HepG2 (cell line): ENCODE results near the gene PTPN18. TPM values are rescaled to one million over a fixed set of nuclear protein-coding genes. Genes with fewer than 3 reads are reported as not detected.

Experiments used
- CERS6 ChIP-seq: sonication (generic); formaldehyde crosslinking; IDR thresholded peaks from 2 replicates; pipeline ENCODE4 v1.5.0; 2020; ENCODE audit warnings: missing genetic modification reagents
- DPF2 ChIP-seq: sonication (generic); formaldehyde crosslinking; IDR thresholded peaks from 2 replicates; pipeline ENCODE4 v1.4.0; 2020; ENCODE audit warnings: mild to moderate bottlenecking, low read depth, missing genetic modification reagents, borderline replicate concordance
- ELF1 ChIP-seq: sonication (generic); formaldehyde crosslinking; IDR thresholded peaks from 2 replicates; pipeline ENCODE4 v1.4.0; 2020; ENCODE audit warnings: missing genetic modification reagents
- ELK4 ChIP-seq: sonication (generic); formaldehyde crosslinking; IDR thresholded peaks from 2 replicates; pipeline ENCODE4 v1.9.0; 2021; ENCODE audit warnings: missing genetic modification reagents, borderline replicate concordance
- JUND ChIP-seq: sonication (generic); formaldehyde crosslinking; IDR thresholded peaks from 2 replicates; pipeline ENCODE4 v1.8.0; 2022; ENCODE audit warnings: mild to moderate bottlenecking, missing genetic modification reagents
- KLF6 ChIP-seq: IDR thresholded peaks from 2 replicates; pipeline ENCODE4 v1.8.0; 2016; ENCODE audit warnings: missing biosample characterization, missing genetic modification reagents
- MEIS2 ChIP-seq: sonication (generic); formaldehyde crosslinking; IDR thresholded peaks from 2 replicates; pipeline ENCODE4 v1.9.0; 2021; ENCODE audit warnings: mild to moderate bottlenecking, missing genetic modification reagents
- NONO ChIP-seq, 2 experiments: fragments of 450-650 bp in 1 of 2; sonication (generic) in 1 of 2; formaldehyde crosslinking in 1 of 2; IDR thresholded peaks in 1 of 2; conservative IDR thresholded peaks in 1 of 2; 2 replicates each; pipeline versions ENCODE4 v1.6.1 to v1.8.0; 2017 to 2022; ENCODE audit warnings: mild to moderate bottlenecking in 1 of 2, missing genetic modification reagents in 1 of 2, moderate library complexity in 1 of 2
- ONECUT2 ChIP-seq: sonication (generic); formaldehyde crosslinking; IDR thresholded peaks from 2 replicates; pipeline ENCODE4 v1.4.0; 2020; ENCODE audit warnings: missing genetic modification reagents
- PHF8 ChIP-seq: sonication (generic); formaldehyde crosslinking; IDR thresholded peaks from 2 replicates; pipeline ENCODE4 v1.5.0; 2020; ENCODE audit warnings: missing genetic modification reagents
- SMC3 ChIP-seq: IDR thresholded peaks from 2 replicates; pipeline ENCODE4 v1.6.1; 2011; ENCODE audit warnings: low read length, improper control_type of control experiment
- SP4 ChIP-seq: sonication (generic); formaldehyde crosslinking; IDR thresholded peaks from 2 replicates; pipeline ENCODE4 v1.8.1; 2023; ENCODE audit warnings: mild to moderate bottlenecking, missing genetic modification reagents
- TCF7 ChIP-seq: sonication (generic); IDR thresholded peaks from 2 replicates; pipeline ENCODE4 v1.6.1; 2016; ENCODE audit warnings: antibody characterized with exemption, low read depth
- XBP1 ChIP-seq: sonication (generic); formaldehyde crosslinking; IDR thresholded peaks from 2 replicates; pipeline ENCODE4 v1.5.0; 2020; ENCODE audit warnings: missing genetic modification reagents
- ZMAT5 ChIP-seq: sonication (generic); formaldehyde crosslinking; IDR thresholded peaks from 2 replicates; pipeline ENCODE4 v1.5.0; 2020; ENCODE audit warnings: mild to moderate bottlenecking, low read depth, missing genetic modification reagents, borderline replicate concordance
- ZNF333 ChIP-seq: sonication (generic); formaldehyde crosslinking; IDR thresholded peaks from 2 replicates; pipeline ENCODE4 v1.4.0; 2020; ENCODE audit warnings: mild to moderate bottlenecking, missing genetic modification reagents, borderline replicate concordance
- ZNF557 ChIP-seq: sonication (generic); formaldehyde crosslinking; IDR thresholded peaks from 2 replicates; pipeline ENCODE4 v1.4.0; 2020; ENCODE audit warnings: missing genetic modification reagents
- ZNF768 ChIP-seq: sonication (generic); formaldehyde crosslinking; IDR thresholded peaks from 2 replicates; pipeline ENCODE4 v1.4.0; 2020; ENCODE audit warnings: missing genetic modification reagents
- ZNF850 ChIP-seq: sonication (generic); formaldehyde crosslinking; conservative IDR thresholded peaks from 2 replicates; pipeline ENCODE4 v1.9.0; 2021; ENCODE audit warnings: mild to moderate bottlenecking, missing genetic modification reagents
- polyA plus RNA-seq, 8 experiments: library from polyadenylated mRNA; depleted of rRNA in 3 of 8; stranded (reverse) in 7 of 8; unstranded in 1 of 8; fragments of >200 nt; fragmentation: Illumina TruSeq in 4 of 8; extraction: Trizol in 4 of 8; gene quantifications; 2 replicates each; pipeline versions ENCODE4 v1.2.1 to v1.2.3, GENCODE V29; 2011 to 2016; ENCODE audit warnings: low read depth in 4 of 8, missing spikeins in 1 of 8, mixed read lengths in 1 of 8; ENCODE audit not compliant: insufficient read depth in 1 of 8
- total RNA-seq, 5 experiments: library from RNA; depleted of rRNA; stranded (reverse); fragments of >200 nt; fragmentation: Illumina TruSeq; extraction: Trizol; gene quantifications; 2 replicates each; pipeline ENCODE4 v1.2.3, GENCODE V29; 2016; ENCODE audit warnings: low read depth in 1 of 5
- TF ChIP-seq, protein P1 (sequence below): sonication (generic); formaldehyde crosslinking; IDR thresholded peaks from 2 replicates; pipeline ENCODE4 v1.9.0; 2021; ENCODE audit warnings: missing genetic modification reagents, mild to moderate bottlenecking, borderline replicate concordance
- TF ChIP-seq, protein P2 (sequence below): IDR thresholded peaks from 2 replicates; pipeline ENCODE4 v1.6.1; 2016; ENCODE audit warnings: missing compliant biosample characterization, missing genetic modification reagents, borderline replicate concordance
- TF ChIP-seq, protein P3 (sequence below): sonication (generic); formaldehyde crosslinking; conservative IDR thresholded peaks from 2 replicates; pipeline ENCODE4 v1.8.0; 2022; ENCODE audit warnings: low read depth, missing genetic modification reagents

PTPN18 gene
- total and polyA plus RNA-seq, 2 of the 13 experiments (the other 11 are each of a cell fraction or from before 2014, with no cell fraction given) = 14.8 to 39.6 TPM

DNA sequence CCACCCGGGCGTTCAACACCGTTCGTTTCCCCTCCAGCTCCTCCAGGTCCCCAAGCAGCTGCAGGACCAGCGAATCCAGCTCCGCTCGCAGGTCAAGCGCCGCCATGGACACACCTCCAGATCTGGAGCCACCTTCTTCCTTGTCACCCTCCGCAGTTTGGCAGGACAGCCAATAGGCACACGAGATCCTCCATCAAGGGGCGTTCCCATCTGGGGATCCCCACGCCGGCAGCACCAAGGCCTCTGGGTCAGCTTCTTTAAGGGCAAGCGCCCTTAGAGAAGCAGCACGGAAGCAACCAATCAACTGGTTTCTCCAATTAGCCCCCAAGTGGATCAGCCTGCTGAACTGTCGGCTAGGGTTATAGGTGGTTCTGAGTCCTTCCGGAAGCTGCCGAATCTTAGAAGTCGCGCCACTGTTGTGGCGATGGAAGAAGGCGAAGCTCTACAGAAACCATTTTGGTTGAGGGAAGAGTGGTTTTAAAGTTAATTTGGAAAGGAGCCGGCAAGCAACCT, 13.8 kb upstream of the PTPN18 start (continued):
- TF ChIP-seq, protein P1, sequence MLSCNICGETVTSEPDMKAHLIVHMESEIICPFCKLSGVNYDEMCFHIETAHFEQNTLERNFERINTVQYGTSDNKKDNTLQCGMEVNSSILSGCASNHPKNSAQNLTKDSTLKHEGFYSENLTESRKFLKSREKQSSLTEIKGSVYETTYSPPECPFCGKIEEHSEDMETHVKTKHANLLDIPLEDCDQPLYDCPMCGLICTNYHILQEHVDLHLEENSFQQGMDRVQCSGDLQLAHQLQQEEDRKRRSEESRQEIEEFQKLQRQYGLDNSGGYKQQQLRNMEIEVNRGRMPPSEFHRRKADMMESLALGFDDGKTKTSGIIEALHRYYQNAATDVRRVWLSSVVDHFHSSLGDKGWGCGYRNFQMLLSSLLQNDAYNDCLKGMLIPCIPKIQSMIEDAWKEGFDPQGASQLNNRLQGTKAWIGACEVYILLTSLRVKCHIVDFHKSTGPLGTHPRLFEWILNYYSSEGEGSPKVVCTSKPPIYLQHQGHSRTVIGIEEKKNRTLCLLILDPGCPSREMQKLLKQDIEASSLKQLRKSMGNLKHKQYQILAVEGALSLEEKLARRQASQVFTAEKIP = no peak
- TF ChIP-seq DPF2 (no peak), ONECUT2 (no peak), SMC3 (no peak), ELK4 (CRISPR knock-in tag) (no peak), ELF1 (no peak; the same call in 1 of the 2 replicates), MEIS2 (no peak), ZNF333 (no peak), PHF8 (peak; percentile 80), JUND (CRISPR knock-in tag) (no peak), ZNF768 (CRISPR knock-in tag) (peak; percentile 33; the same call in 1 of the 2 replicates), KLF6 (no peak), SP4 (peak; percentile 43; the same call in 1 of the 2 replicates), ZMAT5 (CRISPR knock-in tag) (no peak), NONO (IDR thresholded peaks at IDR 0.05) (no peak), NONO (CRISPR knock-in tag; conservative IDR thresholded peaks at IDR 0.05) (no peak; the same call in 1 of the 2 replicates), CERS6 (CRISPR knock-in tag) (no peak), ZNF557 (CRISPR knock-in tag) (no peak), ZNF850 (no peak), TCF7 (no peak), XBP1 (CRISPR knock-in tag) (no peak)
- TF ChIP-seq, protein P2, sequence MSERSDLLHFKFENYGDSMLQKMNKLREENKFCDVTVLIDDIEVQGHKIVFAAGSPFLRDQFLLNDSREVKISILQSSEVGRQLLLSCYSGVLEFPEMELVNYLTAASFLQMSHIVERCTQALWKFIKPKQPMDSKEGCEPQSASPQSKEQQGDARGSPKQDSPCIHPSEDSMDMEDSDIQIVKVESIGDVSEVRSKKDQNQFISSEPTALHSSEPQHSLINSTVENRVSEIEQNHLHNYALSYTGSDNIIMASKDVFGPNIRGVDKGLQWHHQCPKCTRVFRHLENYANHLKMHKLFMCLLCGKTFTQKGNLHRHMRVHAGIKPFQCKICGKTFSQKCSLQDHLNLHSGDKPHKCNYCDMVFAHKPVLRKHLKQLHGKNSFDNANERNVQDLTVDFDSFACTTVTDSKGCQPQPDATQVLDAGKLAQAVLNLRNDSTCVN = no peak; the same call in 1 of the 2 replicates
- TF ChIP-seq, protein P3, sequence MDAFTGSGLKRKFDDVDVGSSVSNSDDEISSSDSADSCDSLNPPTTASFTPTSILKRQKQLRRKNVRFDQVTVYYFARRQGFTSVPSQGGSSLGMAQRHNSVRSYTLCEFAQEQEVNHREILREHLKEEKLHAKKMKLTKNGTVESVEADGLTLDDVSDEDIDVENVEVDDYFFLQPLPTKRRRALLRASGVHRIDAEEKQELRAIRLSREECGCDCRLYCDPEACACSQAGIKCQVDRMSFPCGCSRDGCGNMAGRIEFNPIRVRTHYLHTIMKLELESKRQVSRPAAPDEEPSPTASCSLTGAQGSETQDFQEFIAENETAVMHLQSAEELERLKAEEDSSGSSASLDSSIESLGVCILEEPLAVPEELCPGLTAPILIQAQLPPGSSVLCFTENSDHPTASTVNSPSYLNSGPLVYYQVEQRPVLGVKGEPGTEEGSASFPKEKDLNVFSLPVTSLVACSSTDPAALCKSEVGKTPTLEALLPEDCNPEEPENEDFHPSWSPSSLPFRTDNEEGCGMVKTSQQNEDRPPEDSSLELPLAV (CRISPR knock-in tag) = no peak
